GM10266 (cell line): ENCODE measurements around the gene ZSCAN5A.
A peak's percentile ranks its signal among the peaks of the same experiment; 100 is the strongest.
"Not testable (repeated sequence)": the region's sequence is repeated elsewhere in the genome, so short reads cannot be mapped to it uniquely, and the experiment has no call there.

Experiments used
- DNase-seq: peaks from one replicate; pipeline ENCODE4 v3.0.0; 2012; ENCODE audit errors: extremely low spot score
- CTCF ChIP-seq: IDR thresholded peaks from 2 replicates; pipeline ENCODE4 v1.5.1; 2012; ENCODE audit warnings: mild to moderate bottlenecking, low read depth; ENCODE audit not compliant: control insufficient read depth, insufficient read depth; ENCODE audit errors: missing control alignments

The ZSCAN5A gene

GRCh38 chr19:56269348-56269747 lies 45.3 kb downstream of the ZSCAN5A start:
- no peak for DNase-seq
- TF ChIP-seq CTCF, result no peak

GRCh38 chr19:56266051-56266450 lies 48.6 kb downstream of the ZSCAN5A start:
- TF ChIP-seq CTCF, result no peak
- DNase-seq, result no peak

GRCh38 chr19:56263319-56263718 lies 51.3 kb downstream of the ZSCAN5A start:
- DNase-seq, result no peak
- TF ChIP-seq CTCF, result no peak

GRCh38 chr19:56261932-56262331 lies 52.7 kb downstream of the ZSCAN5A start:
- not testable (repeated sequence) for DNase-seq

GRCh38 chr19:56261145-56261544 lies 53.5 kb downstream of the ZSCAN5A start:
- no peak for TF ChIP-seq CTCF

GRCh38 chr19:56258272-56258671 lies 56.4 kb downstream of the ZSCAN5A start:
- DNase-seq, result no peak

More at GRCh38 chr19:56261145-56261544, 53.5 kb downstream of the ZSCAN5A start:
- no peak for DNase-seq

GRCh38 chr19:56253737-56254136 lies 60.9 kb downstream of the ZSCAN5A start:
- peak; percentile 35 for TF ChIP-seq CTCF
- peak; percentile 40 for DNase-seq

More at GRCh38 chr19:56258272-56258671, 56.4 kb downstream of the ZSCAN5A start:
- no peak for TF ChIP-seq CTCF
